Left renal pelvis (tissue), 4 donors: ENCODE data around the gene ARHGEF26. TPM values are rescaled to one million over a fixed set of nuclear protein-coding genes. Genes with fewer than 3 reads are reported as not detected.

Experiments
- DNase-seq, 4 donors: peaks; one replicate each; pipeline ENCODE4 v3.0.0-alpha.2; 2013; ENCODE audit warnings: low read depth in 4 of 4, low spot score in 3 of 4
- polyA plus RNA-seq, 4 donors: library from polyadenylated mRNA; unstranded; fragments of 120-200 nt; gene quantifications; one replicate each; pipeline ENCODE4 v1.2.1, GENCODE V29; 2013; ENCODE audit not compliant: insufficient read length in 4 of 4

ARHGEF26 gene
- polyA plus RNA-seq, 4 donors = 13.6 to 18.3 (median 16.6) TPM

- DNase-seq = no peak
Measured at GRCh38 chr3:154193000-154193615, 71.9 kb downstream of the ARHGEF26 start.

GRCh38 chr3:154194877-154195276, 73.7 kb downstream of the ARHGEF26 start:
- DNase-seq = no peak

- DNase-seq = no peak
Measured at GRCh38 chr3:154195620-154196356, 74.6 kb downstream of the ARHGEF26 start.

- DNase-seq = no peak
Measured at GRCh38 chr3:154197751-154198150, 76.6 kb downstream of the ARHGEF26 start.

GRCh38 chr3:154209499-154209898, 88.3 kb downstream of the ARHGEF26 start:
- no peak for DNase-seq

- no peak for DNase-seq
Measured at GRCh38 chr3:154210986-154211385, 89.8 kb downstream of the ARHGEF26 start.

GRCh38 chr3:154214306-154214705, 93.1 kb downstream of the ARHGEF26 start:
- no peak for DNase-seq

- no peak for DNase-seq
Measured at GRCh38 chr3:154217671-154218070, 96.5 kb downstream of the ARHGEF26 start.

- no peak for DNase-seq
Measured at GRCh38 chr3:154218728-154219127, 97.5 kb downstream of the ARHGEF26 start.

GRCh38 chr3:154220462-154220861, 99.3 kb downstream of the ARHGEF26 start:
- no peak for DNase-seq

- DNase-seq = no peak
Measured at GRCh38 chr3:154223519-154223918, 102.3 kb downstream of the ARHGEF26 start.

GRCh38 chr3:154224366-154224765, 103.2 kb downstream of the ARHGEF26 start:
- DNase-seq = no peak

GRCh38 chr3:154224866-154225265, 103.7 kb downstream of the ARHGEF26 start:
- DNase-seq = no peak

- no peak for DNase-seq
Measured at GRCh38 chr3:154225536-154225935, 104.3 kb downstream of the ARHGEF26 start.

GRCh38 chr3:154227531-154227930, 106.3 kb downstream of the ARHGEF26 start:
- DNase-seq = peak in 2 of 4 donors; percentile 7 to 12

GRCh38 chr3:154228561-154229216, 107.5 kb downstream of the ARHGEF26 start:
- no peak for DNase-seq

GRCh38 chr3:154229217-154229590, 108.0 kb downstream of the ARHGEF26 start:
- no peak for DNase-seq

- no peak for DNase-seq
Measured at GRCh38 chr3:154235330-154235729, 114.1 kb downstream of the ARHGEF26 start.

- DNase-seq = no peak
Measured at GRCh38 chr3:154236331-154236730, 115.1 kb downstream of the ARHGEF26 start.

GRCh38 chr3:154240235-154240634, 119.0 kb downstream of the ARHGEF26 start:
- DNase-seq = no peak

GRCh38 chr3:154241496-154241895, 120.3 kb downstream of the ARHGEF26 start:
- no peak for DNase-seq

- no peak for DNase-seq
Measured at GRCh38 chr3:154242766-154243165, 121.6 kb downstream of the ARHGEF26 start.
